ENCODE results near the gene PHF3.

- TF ChIP-seq CTCF (IDR thresholded peaks at IDR 0.05; ENCODE audit: low read length) (no peak), EZH2 (IDR thresholded peaks at IDR 0.05; ENCODE audit: borderline replicate concordance, low read length) (no peak)
Measured at GRCh38 chr6:63740709-63741108, 105.1 kb downstream of the PHF3 start.
